Natural killer cell (primary cell): Measurements from ENCODE around the gene PRSS21. TPM values are rescaled to one million over a fixed set of nuclear protein-coding genes. Genes with fewer than 3 reads are reported as not detected.

Experiments
- ATAC-seq, 3 donors: fragments of 150-1000 bp in 2 of 3; fragments of 200-7000 bp in 1 of 3; cut with Tn5 transposase; 1 replicate in 1 of 3; 2 replicates in 2 of 3; pipeline ENCODE4 v1.10.0; 2021; ENCODE audit warnings: mild to moderate bottlenecking in 2 of 3, moderate library complexity in 2 of 3
- DNase-seq, 2 donors: peaks; one replicate each; pipeline versions ENCODE4 v3.0.0 to v3.0.0-alpha.2; 2013 to 2021; ENCODE audit warnings: mixed read lengths in 1 of 2
- H3K27ac ChIP-seq: one replicate; pipeline ENCODE4 v1.5.1; 2013; ENCODE audit warnings: mild to moderate bottlenecking, low read length
- H3K27me3 ChIP-seq: one replicate; pipeline ENCODE4 v1.6.1; 2013; ENCODE audit warnings: low read length; ENCODE audit not compliant: control insufficient read depth, insufficient read depth
- H3K36me3 ChIP-seq: one replicate; pipeline ENCODE4 v1.6.1; 2013; ENCODE audit warnings: low read length; ENCODE audit not compliant: control insufficient read depth, insufficient read depth
- H3K4me1 ChIP-seq: one replicate; pipeline ENCODE4 v1.6.1; 2013; ENCODE audit warnings: low read length; ENCODE audit not compliant: control insufficient read depth, insufficient read depth
- H3K4me3 ChIP-seq: one replicate; pipeline ENCODE4 v1.5.1; 2013; ENCODE audit warnings: low read length
- H3K9me3 ChIP-seq: one replicate; pipeline ENCODE4 v1.6.1; 2013; ENCODE audit warnings: low read length; ENCODE audit not compliant: control insufficient read depth, insufficient read depth
- H3K27ac Mint-ChIP-seq, 2 donors: one replicate each; pipeline ENCODE4 v1.8.0; 2022; ENCODE audit warnings: mild to moderate bottlenecking in 2 of 2, mixed read lengths in 2 of 2, moderate library complexity in 1 of 2
- H3K27me3 Mint-ChIP-seq, 2 donors: one replicate each; pipeline ENCODE4 v1.8.0; 2022; ENCODE audit warnings: low read depth in 2 of 2, mixed read lengths in 2 of 2
- H3K36me3 Mint-ChIP-seq: one replicate; pipeline ENCODE4 v1.8.0; 2022; ENCODE audit warnings: mixed read lengths
- H3K4me1 Mint-ChIP-seq, 2 donors: one replicate each; pipeline ENCODE4 v1.8.0; 2022; ENCODE audit warnings: mixed read lengths in 2 of 2
- H3K4me3 Mint-ChIP-seq: one replicate; pipeline ENCODE4 v1.8.0; 2022; ENCODE audit warnings: mild to moderate bottlenecking, moderate library complexity, mixed read lengths
- H3K9me3 Mint-ChIP-seq, 2 donors: one replicate each; pipeline ENCODE4 v1.8.0; 2022; ENCODE audit warnings: mixed read lengths in 2 of 2
- CTCF ChIP-seq: fragments of 200-600 bp; IDR thresholded peaks from one replicate; pipeline ENCODE4 v1.8.0; 2022; ENCODE audit warnings: antibody characterized with exemption
- WGBS: methylation state at CpG from one replicate; pipeline ENCODE4 v1.1.7; 2013; ENCODE audit warnings: missing lambda C conversion rate; ENCODE audit not compliant: insufficient coverage; 5-methylcytosine and 5-hydroxymethylcytosine counted together
- intact Hi-C: fragments of 100-400 bp; cut with micrococcal nuclease; formaldehyde crosslinking; loops from one replicate; pipeline ENCODE4 v1.14.2; 2022
- total RNA-seq, 4 donors: library from RNA; stranded (reverse); fragments of 120-200 nt in 1 of 4; gene quantifications; one replicate each; pipeline versions ENCODE4 v1.2.3 to v1.2.4, GENCODE V29; 2013 to 2022

PRSS21 gene
- total RNA-seq, 3 donors from 2014 or later (not counting 1 experiment from before 2014, with no cell fraction given): 0.64 to 6.6 TPM; not detected in 1

- peaks cover 12 to 13% of the 10 kb centered on the region in 2 donors for H3K27me3 Mint-ChIP-seq
- H3K36me3 ChIP-seq: no peaks in the 10 kb centered on the region
- WGBS: 70% methylated on average over 6 of the region's 7 CpGs
- no peak overlapping the region for H3K4me3 ChIP-seq
- no peak overlapping the region for H3K27ac ChIP-seq
- H3K9me3 Mint-ChIP-seq: no peaks in the 10 kb centered on the region
- intact Hi-C loops: no loop called here
- no peaks in the 10 kb centered on the region for H3K36me3 Mint-ChIP-seq
- H3K4me3 Mint-ChIP-seq: no peak overlapping the region
- no peaks in the 10 kb centered on the region for H3K27me3 ChIP-seq
- no peak for DNase-seq
- no peaks in the 10 kb centered on the region for H3K4me1 ChIP-seq
- no peak for TF ChIP-seq CTCF
- no peaks in the 10 kb centered on the region for H3K9me3 ChIP-seq
- H3K27ac Mint-ChIP-seq: no peak overlapping the region
- no peaks in the 10 kb centered on the region for H3K4me1 Mint-ChIP-seq
- ATAC-seq: peak in 1 of 3 donors; percentile 60
These were observed 21.5 kb upstream of the PRSS21 start for GRCh38 chr16:2795395-2796143.

- Histone ChIP-seq H3K4me3 (no peak overlapping the region), H3K27ac (no peak overlapping the region), H3K36me3 (no peaks in the 10 kb centered on the region), H3K4me1 (no peaks in the 10 kb centered on the region), H3K27me3 (no peaks in the 10 kb centered on the region), H3K9me3 (no peaks in the 10 kb centered on the region)
- H3K4me3 Mint-ChIP-seq: no peak overlapping the region
- H3K4me1 Mint-ChIP-seq: no peaks in the 10 kb centered on the region
- 92% methylated on average over 39 of the region's 39 CpGs for WGBS
- no peak overlapping the region for H3K27ac Mint-ChIP-seq
- DNase-seq: no peak
- no peak for TF ChIP-seq CTCF
- no peaks in the 10 kb centered on the region for H3K36me3 Mint-ChIP-seq
- intact Hi-C loops: no loop called here
- H3K9me3 Mint-ChIP-seq: peaks cover 0 to 1% of the 10 kb centered on the region in 2 donors
- no peak for ATAC-seq
- peaks cover 2 to 6% of the 10 kb centered on the region in 2 donors for H3K27me3 Mint-ChIP-seq
These were observed 18.3 kb upstream of the PRSS21 start for GRCh38 chr16:2798723-2799204.

- WGBS: 85% methylated on average over 19 of the region's 21 CpGs
- DNase-seq (no peak), ATAC-seq (no peak)
- Histone ChIP-seq H3K36me3 (no peaks in the 10 kb centered on the region), H3K4me1 (no peaks in the 10 kb centered on the region), H3K9me3 (peaks cover 5% of the 10 kb centered on the region), H3K4me3 (no peak overlapping the region), H3K27ac (no peak overlapping the region), H3K27me3 (no peaks in the 10 kb centered on the region)
- Mint-ChIP-seq H3K4me3 (no peak overlapping the region), H3K36me3 (no peaks in the 10 kb centered on the region), H3K4me1 (no peaks in the 10 kb centered on the region), H3K9me3 (peaks cover 0 to 3% of the 10 kb centered on the region in 2 donors), H3K27ac (no peak overlapping the region), H3K27me3 (peaks cover 2 to 4% of the 10 kb centered on the region in 2 donors)
- TF ChIP-seq CTCF: no peak
- intact Hi-C loops: no loop called here
These were observed 17.7 kb upstream of the PRSS21 start for GRCh38 chr16:2799205-2799858.
